IPS DF 6.9 (cell line): ENCODE data around the gene IL3.

ENCODE experiments used
- DNase-seq: peaks from one replicate; pipeline ENCODE4 v3.0.0-alpha.2; 2013; ENCODE audit warnings: low read depth, low spot score
- H3K27ac ChIP-seq: one replicate; pipeline ENCODE4 v1.5.1; 2013; ENCODE audit warnings: low read length, control low read depth
- H3K27me3 ChIP-seq: 2 replicates; pipeline ENCODE4 v1.6.1; 2013; ENCODE audit warnings: mild to moderate bottlenecking, low read length; ENCODE audit not compliant: control insufficient read depth, insufficient read depth
- H3K36me3 ChIP-seq: 2 replicates; pipeline ENCODE4 v1.6.1; 2013; ENCODE audit warnings: low read length; ENCODE audit not compliant: control insufficient read depth, insufficient read depth
- H3K4me1 ChIP-seq: 2 replicates; pipeline ENCODE4 v1.6.1; 2013; ENCODE audit warnings: low read length; ENCODE audit not compliant: control insufficient read depth, insufficient read depth
- H3K4me3 ChIP-seq: 2 replicates; pipeline ENCODE4 v1.5.1; 2013; ENCODE audit warnings: mild to moderate bottlenecking, low read length
- H3K9me3 ChIP-seq: 2 replicates; pipeline ENCODE4 v1.6.1; 2013; ENCODE audit warnings: low read length, inconsistent platforms; ENCODE audit not compliant: control insufficient read depth, insufficient read depth
- WGBS: extraction: QIAGEN DNeasy Blood & Tissue Kit; methylation state at CpG from one replicate; pipeline ENCODE4 v1.1.7; 2013; ENCODE audit warnings: mixed read lengths, missing lambda C conversion rate; ENCODE audit not compliant: insufficient read length, insufficient coverage; 5-methylcytosine and 5-hydroxymethylcytosine counted together

Gene IL3

DNA sequence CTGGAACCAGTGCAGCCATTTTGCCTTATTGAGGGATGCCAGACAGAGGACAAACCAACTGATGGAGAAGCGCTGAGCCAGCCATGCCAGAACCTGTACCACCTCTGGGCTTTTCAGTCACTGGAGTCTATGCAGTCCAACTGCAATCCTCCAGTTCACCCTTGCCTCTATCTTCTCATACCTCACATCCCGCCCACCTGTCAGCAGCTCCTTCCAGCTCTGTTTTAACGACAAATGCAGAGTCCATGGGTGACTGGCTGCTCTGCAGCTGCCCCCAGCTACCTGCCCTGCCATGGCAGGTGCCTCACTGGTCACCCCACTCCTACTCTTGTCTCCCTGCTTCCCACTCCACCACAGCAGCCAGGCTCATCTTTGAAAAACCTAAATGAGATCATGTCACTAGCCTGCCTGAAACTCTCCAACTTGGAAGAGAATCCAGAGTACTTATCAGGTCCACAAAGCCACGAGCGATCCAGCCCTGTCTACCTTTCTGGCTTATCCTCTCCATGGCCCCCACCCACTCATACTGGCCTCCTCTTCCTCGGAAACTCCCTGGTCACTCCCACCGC is 35.0 kb upstream of the IL3 start:
- no peaks in the 10 kb centered on the region for H3K36me3 ChIP-seq
- H3K27ac ChIP-seq: no peak overlapping the region
- H3K4me1 ChIP-seq: no peaks in the 10 kb centered on the region
- WGBS: no CpG with 5 or more reads among the region's 7 CpGs
- H3K9me3 ChIP-seq: no peaks in the 10 kb centered on the region
- H3K27me3 ChIP-seq: no peaks in the 10 kb centered on the region
- no peak for DNase-seq
- H3K4me3 ChIP-seq: no peak overlapping the region

GRCh38 chr5:132026516-132027008 is 33.9 kb upstream of the IL3 start:
- Histone ChIP-seq H3K4me1 (no peaks in the 10 kb centered on the region), H3K27ac (no peak overlapping the region), H3K9me3 (no peaks in the 10 kb centered on the region), H3K27me3 (no peaks in the 10 kb centered on the region), H3K4me3 (no peak overlapping the region), H3K36me3 (no peaks in the 10 kb centered on the region)
- WGBS: no CpG with 5 or more reads among the region's 5 CpGs
- no peak for DNase-seq

GRCh38 chr5:132027027-132027426 is 33.4 kb upstream of the IL3 start:
- Histone ChIP-seq H3K4me3 (no peak overlapping the region), H3K36me3 (no peaks in the 10 kb centered on the region)
- WGBS: no CpG with 5 or more reads among the region's 2 CpGs

GRCh38 chr5:132029609-132030330 is 30.7 kb upstream of the IL3 start:
- H3K27me3 ChIP-seq: no peaks in the 10 kb centered on the region
- H3K4me3 ChIP-seq: no peak overlapping the region

More at GRCh38 chr5:132027027-132027426, 33.4 kb upstream of the IL3 start:
- Histone ChIP-seq H3K27me3 (no peaks in the 10 kb centered on the region), H3K9me3 (no peaks in the 10 kb centered on the region), H3K27ac (no peak overlapping the region), H3K4me1 (no peaks in the 10 kb centered on the region)
- DNase-seq: no peak

GRCh38 chr5:132030610-132031009 is 29.8 kb upstream of the IL3 start:
- Histone ChIP-seq H3K9me3 (no peaks in the 10 kb centered on the region), H3K27me3 (no peaks in the 10 kb centered on the region), H3K27ac (no peak overlapping the region), H3K4me3 (no peak overlapping the region), H3K36me3 (no peaks in the 10 kb centered on the region), H3K4me1 (no peaks in the 10 kb centered on the region)
- WGBS: no CpG with 5 or more reads among the region's 2 CpGs
- no peak for DNase-seq

More at GRCh38 chr5:132029609-132030330, 30.7 kb upstream of the IL3 start:
- no peaks in the 10 kb centered on the region for H3K9me3 ChIP-seq
- WGBS: no CpG with 5 or more reads among the region's 4 CpGs
- no peak overlapping the region for H3K27ac ChIP-seq
- no peak for DNase-seq
- H3K4me1 ChIP-seq: no peaks in the 10 kb centered on the region
- H3K36me3 ChIP-seq: no peaks in the 10 kb centered on the region

DNA sequence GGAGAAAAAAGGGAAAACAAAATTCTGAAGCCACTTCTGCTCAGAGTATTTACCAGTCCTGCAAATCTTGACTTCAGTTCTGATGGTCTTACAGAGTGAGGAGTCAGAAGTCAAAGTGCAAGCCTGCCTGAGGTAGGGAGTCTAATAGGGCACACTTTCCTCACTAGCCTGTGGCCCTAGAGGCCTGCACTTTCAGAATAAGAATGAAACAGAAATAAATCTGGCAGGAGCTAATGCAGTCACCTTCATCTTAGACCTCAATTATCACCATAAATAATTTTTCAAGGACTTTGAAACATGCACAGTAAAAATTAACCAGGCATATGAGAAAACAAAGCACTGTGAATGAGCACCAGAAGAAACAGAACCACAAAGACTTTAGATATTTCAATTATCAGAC is 28.3 kb upstream of the IL3 start:
- no peak overlapping the region for H3K27ac ChIP-seq
- H3K4me1 ChIP-seq: no peaks in the 10 kb centered on the region
- DNase-seq: no peak
- no peaks in the 10 kb centered on the region for H3K36me3 ChIP-seq
- no peak overlapping the region for H3K4me3 ChIP-seq
- no peaks in the 10 kb centered on the region for H3K27me3 ChIP-seq
- H3K9me3 ChIP-seq: no peaks in the 10 kb centered on the region

DNA sequence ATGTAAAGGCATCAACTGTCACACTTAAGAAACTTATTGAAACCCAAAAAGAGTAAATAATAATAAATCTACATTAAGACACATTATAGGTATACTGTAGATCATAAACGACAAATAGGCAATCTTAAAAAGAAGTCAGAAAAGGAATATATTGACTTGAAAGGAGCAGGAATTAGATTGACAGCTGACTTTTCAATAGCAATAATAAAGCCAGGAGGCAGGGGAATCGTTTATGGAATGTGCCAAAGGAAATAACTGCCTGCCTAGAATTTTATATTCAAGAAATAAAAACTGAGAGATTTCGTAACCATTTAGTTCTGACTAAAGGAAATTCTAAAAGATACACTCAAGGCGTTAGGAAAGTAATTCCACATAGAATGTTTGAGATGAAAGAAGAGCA is 27.3 kb upstream of the IL3 start:
- no peaks in the 10 kb centered on the region for H3K36me3 ChIP-seq
- no peaks in the 10 kb centered on the region for H3K9me3 ChIP-seq
- no peaks in the 10 kb centered on the region for H3K4me1 ChIP-seq
- H3K27me3 ChIP-seq: no peaks in the 10 kb centered on the region
- no peak overlapping the region for H3K4me3 ChIP-seq
- WGBS: no CpG with 5 or more reads among the region's 4 CpGs
- no peak overlapping the region for H3K27ac ChIP-seq
- no peak for DNase-seq

DNA sequence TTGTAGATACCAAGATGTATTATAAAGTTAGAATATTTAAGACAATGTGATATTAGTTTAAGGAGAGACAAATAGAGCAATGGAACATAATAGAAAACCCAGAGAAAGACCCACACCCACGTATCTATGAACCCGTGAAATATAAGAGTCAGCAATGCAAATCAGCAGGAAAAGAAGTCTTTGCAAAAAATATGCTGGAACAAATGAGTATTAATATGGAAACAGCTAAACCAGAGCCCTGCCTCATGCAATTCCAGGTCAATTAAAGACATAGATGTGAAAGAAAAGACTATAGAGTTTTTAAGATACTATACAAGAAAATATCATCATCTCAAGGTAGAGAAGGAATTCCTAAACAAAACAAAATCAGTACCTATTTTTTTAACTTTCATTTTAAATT is 23.1 kb upstream of the IL3 start:
- H3K4me3 ChIP-seq: no peak overlapping the region
- no peaks in the 10 kb centered on the region for H3K27me3 ChIP-seq
- no peaks in the 10 kb centered on the region for H3K4me1 ChIP-seq
- no CpG with 5 or more reads among the region's 2 CpGs for WGBS
- no peaks in the 10 kb centered on the region for H3K36me3 ChIP-seq
- DNase-seq: no peak
- H3K27ac ChIP-seq: no peak overlapping the region
- H3K9me3 ChIP-seq: no peaks in the 10 kb centered on the region

- Histone ChIP-seq H3K36me3 (no peaks in the 10 kb centered on the region), H3K27ac (no peak overlapping the region), H3K4me3 (no peak overlapping the region), H3K27me3 (no peaks in the 10 kb centered on the region), H3K9me3 (no peaks in the 10 kb centered on the region), H3K4me1 (0 out of 2 replicates have a peak, but pooled peaks cover 3% of the 10 kb centered on the region)
- DNase-seq: no peak
- no CpG with 5 or more reads among the region's 10 CpGs for WGBS
Measured at GRCh38 chr5:132044207-132044606, 16.2 kb upstream of the IL3 start.

DNA sequence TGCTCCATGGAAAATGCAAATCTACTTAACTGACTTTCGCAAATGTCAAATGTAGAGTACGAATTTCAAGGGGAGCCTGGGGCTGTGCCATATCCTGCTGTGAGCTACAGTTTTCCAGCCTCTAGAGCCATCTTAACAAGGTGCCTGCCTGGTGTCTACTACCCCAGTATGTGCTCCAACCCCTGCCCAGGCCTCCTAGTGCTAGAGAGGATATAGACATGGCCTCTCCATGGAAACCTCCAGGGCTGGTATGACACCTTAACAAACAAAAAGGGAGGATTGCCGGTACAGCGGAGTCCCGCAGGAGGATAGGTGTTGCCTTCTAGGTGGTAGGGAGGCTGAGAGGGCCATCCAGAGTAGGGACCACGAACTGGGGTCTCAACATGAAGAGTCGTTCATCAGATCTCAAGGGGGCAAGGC is 13.6 kb upstream of the IL3 start:
- Histone ChIP-seq H3K27ac (no peak overlapping the region), H3K36me3 (no peaks in the 10 kb centered on the region), H3K4me3 (no peak overlapping the region), H3K27me3 (no peaks in the 10 kb centered on the region), H3K9me3 (no peaks in the 10 kb centered on the region), H3K4me1 (0 out of 2 replicates have a peak, but pooled peaks cover 3% of the 10 kb centered on the region)
- WGBS: no CpG with 5 or more reads among the region's 7 CpGs
- DNase-seq: no peak

GRCh38 chr5:132049093-132049492 is 11.4 kb upstream of the IL3 start:
- Histone ChIP-seq H3K27ac (no peak overlapping the region), H3K9me3 (no peaks in the 10 kb centered on the region), H3K4me1 (0 out of 2 replicates have a peak, but pooled peaks cover 3% of the 10 kb centered on the region), H3K4me3 (no peak overlapping the region), H3K36me3 (no peaks in the 10 kb centered on the region), H3K27me3 (no peaks in the 10 kb centered on the region)
- DNase-seq: no peak
- no CpG with 5 or more reads among the region's 4 CpGs for WGBS
